Measurements from ENCODE around the gene GPC3.

Gene GPC3

DNA sequence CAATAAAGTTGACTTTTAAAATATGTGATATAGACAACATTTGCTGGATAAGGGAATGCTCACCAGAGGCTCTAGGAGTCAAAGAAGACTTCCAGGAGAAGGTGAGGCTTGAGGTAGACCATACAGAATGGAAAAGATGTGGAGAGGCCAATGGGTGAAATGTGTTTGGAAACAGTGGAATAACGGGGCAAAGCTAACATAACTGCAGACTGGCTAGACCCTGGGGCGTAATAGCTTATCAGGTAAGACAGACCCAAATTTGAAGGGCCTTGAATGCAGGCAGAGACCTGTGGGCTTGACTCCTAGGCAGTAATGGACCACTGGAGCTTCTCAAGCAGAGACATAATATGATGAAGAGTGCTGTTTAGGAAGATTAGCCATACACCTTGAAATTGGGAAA, 25.4 kb downstream of the GPC3 start:
- DNase-seq = no peak
- no peak for ATAC-seq
- no peak overlapping the region for H3K27ac Mint-ChIP-seq
- H3K27me3 Mint-ChIP-seq = no peaks in the 10 kb centered on the region
- no peak overlapping the region for H3K4me3 Mint-ChIP-seq
- no peaks in the 10 kb centered on the region for H3K9me3 Mint-ChIP-seq
- H3K4me1 Mint-ChIP-seq = peaks cover 6% of the 10 kb centered on the region

DNA sequence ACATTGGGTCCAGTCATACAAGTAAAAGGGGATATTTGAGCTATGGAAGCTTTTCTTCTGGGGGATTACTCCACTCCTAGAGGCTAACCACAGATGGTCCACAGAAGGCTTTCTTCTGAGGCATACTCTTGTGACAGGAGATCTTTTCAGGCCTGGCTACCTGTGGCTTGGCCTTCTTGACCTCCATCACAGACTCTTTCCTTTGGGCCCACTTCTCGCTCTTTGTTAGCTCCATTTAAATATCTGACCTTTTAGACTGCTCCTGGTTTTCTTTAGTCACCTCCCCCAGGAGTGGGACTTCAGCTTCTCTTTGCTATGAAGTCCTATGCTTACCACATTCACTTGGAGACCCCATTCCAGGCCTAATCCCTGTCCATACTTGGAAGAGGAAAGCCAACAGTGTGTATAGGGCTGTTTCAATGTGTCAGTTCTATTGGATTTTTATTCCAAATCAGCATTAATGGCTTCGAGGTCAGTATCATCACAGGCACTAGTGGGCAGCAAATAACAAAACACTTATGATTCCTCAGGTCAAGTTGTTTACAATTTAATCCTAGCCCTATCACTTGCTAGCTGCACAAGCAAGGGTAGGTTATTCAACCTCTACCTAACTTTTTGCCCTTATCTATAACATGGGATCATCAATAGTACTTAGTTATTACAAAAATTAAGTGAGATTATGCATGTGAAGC, 26.3 kb downstream of the GPC3 start:
- Mint-ChIP-seq H3K4me1 (no peaks in the 10 kb centered on the region), H3K27me3 (no peaks in the 10 kb centered on the region), H3K27ac (no peak overlapping the region), H3K4me3 (no peak overlapping the region), H3K9me3 (no peaks in the 10 kb centered on the region)
- ATAC-seq (no peak), DNase-seq (no peak)

DNA sequence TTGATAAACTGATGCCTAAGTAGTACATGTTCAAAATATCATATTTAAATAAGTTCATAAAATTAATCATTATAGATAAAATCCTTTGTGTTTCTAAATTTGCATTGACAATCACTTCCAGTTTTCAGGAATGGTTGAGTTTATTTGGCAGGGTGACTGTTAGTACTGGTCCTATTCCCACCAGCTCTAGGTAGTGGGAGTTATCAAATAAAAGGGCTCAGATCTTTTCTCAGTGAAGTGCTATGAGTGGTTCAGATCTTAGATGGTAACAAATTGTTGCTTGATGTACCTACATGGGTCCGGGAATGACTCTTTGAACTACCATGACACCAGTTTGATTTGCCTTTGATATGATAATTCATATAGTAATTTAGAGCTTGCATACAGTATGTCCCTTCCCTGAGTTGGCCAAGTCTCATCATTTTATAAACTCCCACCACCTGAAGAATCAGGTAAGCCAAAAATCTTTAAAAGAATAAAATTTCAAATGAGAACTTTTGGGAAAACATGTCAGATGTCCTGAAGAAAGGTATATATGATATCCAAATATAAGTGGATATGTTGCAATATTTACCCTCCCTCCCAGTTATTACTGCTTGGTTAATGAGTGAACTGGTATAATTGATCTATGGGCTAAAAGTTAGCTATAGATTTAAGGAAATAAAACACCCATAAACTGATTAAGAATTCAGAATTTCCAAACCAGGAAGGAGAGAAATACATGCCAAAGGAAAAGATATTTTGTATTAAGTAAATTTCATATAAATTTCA, 28.6 kb downstream of the GPC3 start:
- Mint-ChIP-seq H3K4me3 (no peak overlapping the region), H3K9me3 (peaks cover 0 to 3% of the 10 kb centered on the region in 2 donors), H3K27ac (no peak overlapping the region), H3K4me1 (no peaks in the 10 kb centered on the region), H3K27me3 (no peaks in the 10 kb centered on the region)
- DNase-seq (no peak), ATAC-seq (no peak)

DNA sequence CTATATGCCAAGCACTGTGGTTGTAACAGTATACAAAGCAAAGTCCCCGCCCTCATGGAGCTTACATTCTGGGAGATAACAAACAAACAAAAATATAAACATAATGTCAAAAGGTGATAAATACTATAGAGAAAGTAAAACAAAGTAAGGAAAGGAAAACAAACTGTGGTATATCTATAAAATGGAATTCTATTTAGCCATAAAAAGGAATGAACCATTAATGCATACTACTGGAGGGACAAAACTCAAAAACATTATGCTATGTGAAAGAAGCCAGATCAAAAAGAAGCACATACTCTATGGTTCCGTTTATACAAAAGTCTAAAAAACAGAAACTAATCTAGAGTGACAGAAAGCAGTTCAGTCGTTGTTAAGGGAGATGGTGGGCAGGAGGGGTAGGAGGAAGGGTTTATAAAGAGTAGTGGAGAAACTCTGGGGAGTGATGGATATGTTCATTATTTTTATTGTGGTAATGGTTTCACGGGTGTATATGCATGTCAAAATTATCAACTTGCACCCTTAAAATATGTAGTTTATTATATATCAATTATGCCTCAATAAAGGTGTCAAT, 31.5 kb downstream of the GPC3 start:
- Mint-ChIP-seq H3K4me1 (no peaks in the 10 kb centered on the region), H3K4me3 (no peak overlapping the region), H3K27ac (no peak overlapping the region), H3K27me3 (no peaks in the 10 kb centered on the region), H3K9me3 (peaks cover 0 to 3% of the 10 kb centered on the region in 2 donors)
- DNase-seq (no peak), ATAC-seq (no peak)

DNA sequence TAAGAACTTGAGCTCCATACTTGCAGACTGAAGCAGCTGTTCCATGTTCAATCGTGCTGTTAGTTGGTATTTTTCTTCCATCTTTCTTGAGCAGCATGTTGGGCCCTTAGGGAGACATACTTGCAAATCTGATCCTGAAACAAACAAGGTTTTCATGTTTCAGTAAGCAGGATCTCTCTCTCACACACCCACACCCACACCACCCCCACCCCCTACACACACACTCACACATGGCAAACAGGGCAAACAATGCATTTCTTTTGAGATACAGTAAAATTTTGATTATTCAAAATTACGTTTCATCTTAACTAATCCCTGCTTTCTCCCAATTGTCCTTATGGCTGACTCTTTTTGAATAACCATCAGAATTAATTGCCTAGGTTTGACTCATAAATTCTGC, 32.3 kb downstream of the GPC3 start:
- DNase-seq (no peak), ATAC-seq (no peak)
- Mint-ChIP-seq H3K27ac (no peak overlapping the region), H3K4me1 (no peaks in the 10 kb centered on the region), H3K4me3 (no peak overlapping the region), H3K27me3 (no peaks in the 10 kb centered on the region), H3K9me3 (peaks cover 0 to 3% of the 10 kb centered on the region in 2 donors)

DNA sequence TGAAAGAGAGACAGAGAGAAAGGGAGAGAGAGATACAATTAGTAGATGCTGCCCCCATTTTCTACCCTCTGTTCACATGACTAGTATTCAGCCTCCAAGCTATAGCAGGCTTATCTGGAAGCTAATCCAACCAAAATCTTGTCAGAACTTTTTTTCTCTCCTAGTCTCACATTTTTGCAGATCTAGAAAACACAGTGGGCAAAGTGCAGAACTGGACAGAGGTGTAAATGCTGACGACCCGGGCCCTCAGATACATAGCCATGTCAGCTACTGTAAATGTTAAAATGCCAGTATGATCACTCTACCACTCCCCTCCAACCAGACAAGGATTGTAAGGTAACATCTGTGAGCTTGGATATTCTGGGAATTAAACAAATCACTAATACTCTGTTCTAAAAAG, 34.3 kb downstream of the GPC3 start:
- no peak for DNase-seq
- Mint-ChIP-seq H3K4me3 (no peak overlapping the region), H3K27me3 (no peaks in the 10 kb centered on the region), H3K27ac (no peak overlapping the region), H3K9me3 (peaks cover 0 to 3% of the 10 kb centered on the region in 2 donors), H3K4me1 (no peaks in the 10 kb centered on the region)
- ATAC-seq = no peak

DNA sequence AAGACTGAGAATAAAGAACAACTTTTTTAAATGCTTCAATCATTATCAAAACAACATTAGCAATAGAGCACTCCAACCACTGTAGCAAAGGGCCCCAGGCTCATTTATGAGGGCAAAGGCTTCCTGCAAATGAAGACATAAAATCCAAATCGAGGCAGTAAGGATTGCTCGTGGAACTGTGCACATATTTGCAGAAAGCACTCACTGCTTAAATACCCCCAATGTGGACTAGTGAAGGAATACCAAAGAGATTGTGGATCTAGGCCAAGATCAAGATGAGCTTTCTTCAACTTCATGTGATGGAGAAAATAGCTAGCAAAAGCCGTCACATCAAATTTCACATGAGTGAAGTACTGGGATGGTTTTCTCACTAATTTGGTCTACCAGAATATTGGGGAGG, 35.2 kb downstream of the GPC3 start:
- no peaks in the 10 kb centered on the region for H3K4me1 Mint-ChIP-seq
- peaks cover 0 to 3% of the 10 kb centered on the region in 2 donors for H3K9me3 Mint-ChIP-seq
- no peak overlapping the region for H3K4me3 Mint-ChIP-seq
- no peaks in the 10 kb centered on the region for H3K27me3 Mint-ChIP-seq
- H3K27ac Mint-ChIP-seq = no peak overlapping the region
- ATAC-seq (no peak), DNase-seq (no peak)

DNA sequence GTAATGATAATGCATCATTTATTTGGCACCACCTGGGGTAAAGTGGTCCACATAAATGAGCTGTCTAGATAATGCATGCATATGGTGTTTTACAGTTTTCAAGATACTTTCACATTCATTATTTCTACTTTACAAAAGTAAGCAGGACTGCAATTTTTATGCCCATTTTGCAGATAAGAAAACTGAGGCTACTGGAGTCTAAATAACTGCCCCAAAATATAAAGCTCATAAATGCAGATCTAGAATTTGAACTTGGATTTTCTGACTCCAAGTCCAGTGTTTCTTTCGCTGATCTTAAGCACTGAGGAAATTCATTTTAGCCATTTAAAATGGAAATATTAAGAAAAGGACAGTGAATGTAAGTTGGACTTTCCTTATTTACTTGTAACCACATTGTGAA, 36.5 kb downstream of the GPC3 start:
- H3K9me3 Mint-ChIP-seq = peaks cover 0 to 3% of the 10 kb centered on the region in 2 donors
- no peaks in the 10 kb centered on the region for H3K4me1 Mint-ChIP-seq
- no peaks in the 10 kb centered on the region for H3K27me3 Mint-ChIP-seq
- no peak overlapping the region for H3K4me3 Mint-ChIP-seq
- DNase-seq = no peak
- H3K27ac Mint-ChIP-seq = no peak overlapping the region
- no peak for ATAC-seq

DNA sequence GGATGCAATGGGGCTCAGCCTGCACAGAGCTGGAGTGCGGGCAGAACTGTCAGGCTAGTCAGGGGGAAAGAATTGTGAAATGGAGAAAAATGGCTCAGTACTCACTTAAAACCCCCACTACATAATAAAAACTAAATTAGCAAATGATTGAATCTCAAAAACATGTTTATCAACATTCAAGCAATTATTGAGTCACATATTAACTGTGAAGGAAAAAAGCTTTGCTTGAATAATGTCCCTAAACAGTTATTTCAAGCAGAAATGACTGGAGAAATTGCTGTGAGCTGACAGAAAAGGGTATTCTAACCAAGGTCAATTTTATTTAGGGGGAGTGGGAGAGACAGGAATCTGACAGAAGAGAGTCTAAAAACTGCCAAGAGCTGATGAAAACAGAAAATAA, 37.4 kb downstream of the GPC3 start:
- DNase-seq (no peak), ATAC-seq (no peak)
- H3K27me3 Mint-ChIP-seq = no peaks in the 10 kb centered on the region
- H3K9me3 Mint-ChIP-seq = no peaks in the 10 kb centered on the region
- no peaks in the 10 kb centered on the region for H3K4me1 Mint-ChIP-seq
- H3K27ac Mint-ChIP-seq = no peak overlapping the region
- H3K4me3 Mint-ChIP-seq = no peak overlapping the region

DNA sequence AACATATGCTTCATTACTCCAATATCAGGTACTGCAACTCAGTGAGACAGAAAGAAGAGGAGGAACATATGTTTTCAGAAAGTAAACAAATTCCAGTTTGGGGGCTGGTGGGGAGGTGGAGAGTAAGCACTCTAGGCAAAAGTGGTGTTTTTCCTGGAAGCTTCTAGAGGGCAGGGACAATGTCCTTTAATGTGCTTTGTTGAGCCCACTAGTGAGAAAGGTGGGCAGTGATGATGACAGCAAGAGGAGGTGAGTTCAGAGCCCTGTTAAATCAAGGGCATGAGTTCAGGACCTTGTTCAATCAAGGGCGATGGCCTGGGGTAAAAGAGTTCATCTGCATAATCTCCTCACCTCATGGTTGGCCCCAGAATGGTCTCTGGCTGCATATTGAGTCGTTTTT, 38.4 kb downstream of the GPC3 start:
- H3K4me3 Mint-ChIP-seq = no peak overlapping the region
- no peak overlapping the region for H3K27ac Mint-ChIP-seq
- no peaks in the 10 kb centered on the region for H3K4me1 Mint-ChIP-seq
- ATAC-seq (no peak), DNase-seq (no peak)
- no peaks in the 10 kb centered on the region for H3K27me3 Mint-ChIP-seq
- H3K9me3 Mint-ChIP-seq = no peaks in the 10 kb centered on the region

DNA sequence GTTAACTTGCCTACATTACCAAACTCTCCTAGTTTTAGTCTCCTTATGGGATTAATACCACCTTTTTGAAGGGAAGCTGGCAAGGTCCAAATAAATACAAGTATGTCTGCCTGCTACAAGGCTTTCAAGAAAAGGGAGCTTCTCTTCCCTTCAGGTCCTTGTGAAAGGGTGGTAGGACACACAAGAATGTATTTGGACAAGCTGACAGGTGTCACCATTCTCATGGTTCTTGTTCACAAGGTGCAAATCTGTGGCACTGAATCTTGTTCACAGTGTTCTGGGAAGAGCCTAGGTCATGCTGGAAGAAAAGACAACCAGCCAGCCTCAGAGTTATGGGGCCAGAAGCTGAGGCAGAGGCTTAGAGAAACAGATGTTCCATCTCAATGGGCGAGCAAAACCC, 41.9 kb downstream of the GPC3 start:
- DNase-seq (no peak), ATAC-seq (no peak)
- Mint-ChIP-seq H3K27ac (no peak overlapping the region), H3K9me3 (no peaks in the 10 kb centered on the region), H3K4me1 (no peaks in the 10 kb centered on the region), H3K27me3 (no peaks in the 10 kb centered on the region), H3K4me3 (no peak overlapping the region)

DNA sequence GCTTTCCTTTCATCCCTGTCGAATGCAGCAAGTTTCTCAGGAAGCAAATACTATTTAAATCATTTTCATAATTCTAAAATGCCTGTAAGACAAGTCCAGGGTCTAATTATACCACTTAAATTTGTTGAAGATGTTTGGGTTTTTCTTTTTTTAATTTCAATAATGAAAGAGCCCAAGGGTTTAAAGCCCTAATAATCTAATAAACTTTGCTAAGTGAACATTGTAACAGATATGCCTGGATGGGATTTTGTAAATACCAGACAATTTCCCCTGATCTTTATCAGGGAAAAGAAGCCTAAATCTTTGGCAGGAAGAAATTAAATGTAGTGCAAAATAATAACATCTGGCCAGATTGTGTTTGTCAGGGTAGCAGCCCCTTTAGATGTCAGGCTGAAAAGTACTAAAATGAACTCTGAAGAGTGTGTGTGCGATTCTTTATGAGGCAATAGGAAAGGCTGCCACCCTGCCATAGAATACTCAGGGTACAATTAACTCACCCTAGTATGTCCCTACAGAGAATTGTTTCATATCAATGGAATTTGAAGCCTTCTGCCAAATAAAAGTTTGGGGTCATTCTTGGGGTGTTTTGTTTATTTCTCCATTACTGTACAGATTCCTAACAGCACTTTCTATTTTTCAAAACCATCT, 45.6 kb downstream of the GPC3 start:
- no peak overlapping the region for H3K27ac Mint-ChIP-seq
- DNase-seq (no peak), ATAC-seq (no peak)
- no peaks in the 10 kb centered on the region for H3K9me3 Mint-ChIP-seq
- H3K4me3 Mint-ChIP-seq = no peak overlapping the region
- H3K4me1 Mint-ChIP-seq = no peaks in the 10 kb centered on the region
- no peaks in the 10 kb centered on the region for H3K27me3 Mint-ChIP-seq

DNA sequence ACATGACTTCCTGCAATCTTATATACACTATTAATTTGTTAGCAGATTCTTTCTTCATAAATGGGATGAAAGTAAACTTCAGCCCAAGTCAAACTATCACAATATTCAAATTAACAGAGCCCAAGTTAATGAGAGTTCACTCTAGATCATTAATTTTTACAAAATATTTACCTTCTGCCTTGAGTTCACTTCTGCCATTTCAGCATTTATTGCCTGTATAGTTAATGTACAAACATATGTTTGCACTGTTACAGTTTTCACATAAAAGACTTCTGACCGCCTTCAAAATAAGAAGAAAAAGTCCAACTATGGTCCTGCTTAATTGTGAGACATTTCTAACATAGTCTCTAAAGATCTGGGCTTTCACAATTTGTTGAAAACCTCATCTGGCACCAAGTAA, 46.9 kb downstream of the GPC3 start:
- Mint-ChIP-seq H3K4me3 (no peak overlapping the region), H3K9me3 (no peaks in the 10 kb centered on the region), H3K4me1 (no peaks in the 10 kb centered on the region), H3K27me3 (no peaks in the 10 kb centered on the region), H3K27ac (no peak overlapping the region)
- ATAC-seq (no peak), DNase-seq (no peak)

DNA sequence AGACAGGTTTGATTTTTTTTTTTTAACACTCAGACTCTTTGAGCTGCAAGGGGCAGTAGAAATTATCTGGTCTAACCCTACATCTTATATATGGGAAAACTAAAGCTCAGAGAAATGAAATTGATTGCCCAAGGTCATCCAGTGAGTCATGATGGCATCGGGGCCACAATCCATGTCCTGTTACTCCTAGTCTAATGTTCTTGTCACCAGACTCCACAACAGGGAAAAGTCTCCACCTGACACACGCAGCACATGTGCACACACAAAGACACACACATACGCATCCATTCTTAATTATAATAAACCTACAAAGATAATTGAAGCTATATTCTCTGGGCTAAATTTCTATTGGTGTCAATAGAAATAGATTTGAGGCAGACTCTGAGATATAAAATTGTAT, 48.4 kb downstream of the GPC3 start:
- H3K9me3 Mint-ChIP-seq = no peaks in the 10 kb centered on the region
- DNase-seq (no peak), ATAC-seq (no peak)
- no peak overlapping the region for H3K27ac Mint-ChIP-seq
- no peaks in the 10 kb centered on the region for H3K27me3 Mint-ChIP-seq
- no peaks in the 10 kb centered on the region for H3K4me1 Mint-ChIP-seq
- H3K4me3 Mint-ChIP-seq = no peak overlapping the region

DNA sequence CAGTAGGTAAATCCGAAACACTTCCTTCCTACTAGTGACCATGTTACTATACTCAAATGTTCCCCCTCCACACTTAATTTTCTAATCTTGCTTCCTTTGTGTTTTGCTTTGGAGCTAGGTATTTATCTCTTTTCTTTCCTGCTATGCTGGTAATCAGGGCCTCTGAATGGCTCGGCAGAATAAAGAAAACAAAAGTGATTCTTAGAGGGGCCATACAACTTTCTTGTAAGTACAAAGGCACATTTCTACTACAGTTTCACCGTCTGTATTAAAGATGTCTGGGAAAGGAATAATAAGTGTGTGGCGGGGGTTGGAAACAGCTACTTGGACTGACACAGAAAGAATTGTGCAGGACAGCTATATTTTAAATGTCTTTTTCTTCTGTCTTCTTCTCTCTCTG, 50.3 kb downstream of the GPC3 start:
- Mint-ChIP-seq H3K4me1 (no peaks in the 10 kb centered on the region), H3K27ac (peak overlapping the region in 1 of 2 donors; percentile 48), H3K27me3 (no peaks in the 10 kb centered on the region), H3K4me3 (no peak overlapping the region), H3K9me3 (no peaks in the 10 kb centered on the region)
- no peak for DNase-seq
- no peak for ATAC-seq

DNA sequence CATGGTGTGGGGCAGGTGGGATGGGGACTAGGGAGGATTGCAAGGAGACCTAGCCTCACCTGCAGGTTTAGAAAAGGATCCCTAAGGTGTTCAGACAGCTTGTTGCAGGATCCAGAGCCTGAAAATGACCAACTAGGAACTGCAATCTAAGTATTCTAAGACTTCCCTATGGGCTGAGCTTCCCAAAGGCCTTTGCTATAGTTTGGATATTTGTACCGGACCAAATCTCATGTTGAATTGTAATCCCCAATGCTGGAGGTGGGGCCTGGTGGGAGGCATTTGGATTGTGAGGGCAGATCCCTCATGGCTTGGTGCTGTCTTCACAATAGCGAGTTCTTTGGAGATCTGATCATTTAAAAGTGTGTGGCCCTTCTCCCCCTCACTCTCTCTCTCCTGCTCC, 52.1 kb downstream of the GPC3 start:
- Mint-ChIP-seq H3K4me3 (no peak overlapping the region), H3K27ac (no peak overlapping the region), H3K9me3 (no peaks in the 10 kb centered on the region), H3K4me1 (no peaks in the 10 kb centered on the region), H3K27me3 (no peaks in the 10 kb centered on the region)
- DNase-seq (no peak), ATAC-seq (no peak)

All from stimulated activated naive CD8-positive, alpha-beta T cell treated with anti-CD3 and anti-CD28 coated beads, Interleukin-15, amount 100 ng/mL, for 72 hours (primary cell).